Cardiac muscle cell (in vitro differentiated cells and primary cell): ENCODE measurements around the gene SLTM. TPM values are rescaled to one million over a fixed set of nuclear protein-coding genes. Genes with fewer than 3 reads are reported as not detected.
"Not testable (repeated sequence)": the region's sequence is repeated elsewhere in the genome, so short reads cannot be mapped to it uniquely, and the experiment has no call there.

Experiments
- DNase-seq, 2 donors: peaks; one replicate each; pipeline versions ENCODE4 v3.0.0 to v3.0.0-alpha.2; 2010 to 2017; ENCODE audit warnings: low read depth in 1 of 2, low spot score in 1 of 2
- H3K27ac ChIP-seq: fragments of 200-600 bp; sonication (generic); 2 replicates; pipeline ENCODE4 v1.5.1; 2016
- H3K27me3 ChIP-seq: fragments of 200-600 bp; sonication (generic); 2 replicates; pipeline ENCODE4 v1.6.0; 2016; ENCODE audit warnings: control low read depth
- H3K36me3 ChIP-seq: fragments of 200-600 bp; sonication (generic); 2 replicates; pipeline ENCODE4 v1.5.1; 2016; ENCODE audit warnings: control low read depth
- H3K4me1 ChIP-seq: fragments of 200-600 bp; sonication (generic); 2 replicates; pipeline ENCODE4 v1.8.1; 2017; ENCODE audit warnings: low read depth, mild to moderate bottlenecking, mixed run types
- H3K4me3 ChIP-seq: fragments of 200-600 bp; sonication (generic); 2 replicates; pipeline ENCODE4 v1.5.1; 2016; ENCODE audit warnings: mild to moderate bottlenecking
- H3K9me3 ChIP-seq: fragments of 200-600 bp; sonication (generic); 2 replicates; pipeline ENCODE4 v1.5.1; 2017; ENCODE audit warnings: low read depth, mild to moderate bottlenecking, control low read depth
- CTCF ChIP-seq: IDR thresholded peaks from 2 replicates; pipeline ENCODE4 v1.5.1; 2012; ENCODE audit warnings: low read depth, mild to moderate bottlenecking, low read length
- polyA plus RNA-seq: library from polyadenylated mRNA; unstranded; fragments of >200 nt; fragmentation: Nextera tagmentation; extraction: Ambion mirVana; gene quantifications from 2 replicates; pipeline ENCODE4 v1.2.1, GENCODE V29; 2016
- total RNA-seq: library from RNA; depleted of rRNA; stranded (reverse); fragments of >200 nt; gene quantifications from 2 replicates; pipeline ENCODE4 v1.2.3, GENCODE V29; 2016

Gene SLTM
- total and polyA plus RNA-seq, 2 experiments from 2014 or later: 78.9 to 92.4 TPM

GRCh38 chr15:58918239-58918638, 15.2 kb downstream of the SLTM start:
- H3K27me3 ChIP-seq: no peaks in the 10 kb centered on the region
- H3K36me3 ChIP-seq: peaks cover 15% of the 10 kb centered on the region
- peaks cover 18% of the 10 kb centered on the region for H3K4me1 ChIP-seq
- DNase-seq: peak in 1 of 2 donors; percentile 84
- TF ChIP-seq CTCF: no peak
- H3K4me3 ChIP-seq: no peak overlapping the region
- H3K27ac ChIP-seq: peak overlapping the region; percentile 22
- no peaks in the 10 kb centered on the region for H3K9me3 ChIP-seq

DNA sequence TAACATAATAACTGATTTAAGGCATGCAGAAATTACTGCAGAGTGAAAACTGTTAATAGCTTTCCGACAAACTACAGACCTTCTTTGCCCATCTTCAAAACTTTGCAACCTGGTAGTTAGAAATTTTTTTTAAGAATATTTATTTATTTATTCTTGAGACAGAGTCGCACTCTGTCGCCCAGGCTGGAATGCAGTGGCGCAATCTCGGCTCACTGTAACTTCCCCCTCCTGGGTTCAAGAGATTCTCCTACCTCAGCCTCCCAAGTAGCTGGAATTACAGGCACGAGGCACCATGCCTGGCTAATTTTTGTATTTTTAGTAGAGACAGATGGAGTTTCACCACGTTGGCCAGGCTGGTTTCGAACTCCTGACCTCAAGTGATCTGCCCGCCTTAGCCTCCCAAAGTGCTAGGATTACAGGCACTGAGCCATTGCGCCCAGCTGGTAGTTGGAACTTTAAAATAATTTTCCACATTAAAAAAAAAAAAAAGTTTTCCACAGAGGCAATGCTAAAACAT, 15.8 kb downstream of the SLTM start:
- H3K4me1 ChIP-seq: peaks cover 18% of the 10 kb centered on the region
- not testable (repeated sequence) for H3K27ac ChIP-seq, H3K9me3 ChIP-seq, H3K27me3 ChIP-seq, DNase-seq, H3K4me3 ChIP-seq
- peaks cover 20% of the 10 kb centered on the region for H3K36me3 ChIP-seq

DNA sequence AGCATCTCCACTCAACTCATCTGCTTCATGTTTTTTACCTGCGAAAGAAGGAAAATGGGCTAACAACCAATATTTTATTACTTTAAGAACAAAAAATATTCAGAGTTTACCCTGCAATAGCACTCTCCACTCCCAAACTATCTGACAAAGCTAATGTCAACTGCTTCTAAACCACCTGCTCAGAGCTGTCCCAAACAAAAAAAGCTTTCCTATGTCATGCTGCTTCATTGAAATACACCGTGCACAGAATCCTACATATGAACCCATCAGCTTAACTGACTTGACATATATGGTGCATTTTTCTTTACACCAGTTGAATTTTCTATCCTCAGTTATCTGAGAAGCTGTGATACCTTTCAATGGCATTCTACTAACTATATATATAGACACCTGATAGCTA, 16.5 kb downstream of the SLTM start:
- Histone ChIP-seq H3K4me1 (peaks cover 18% of the 10 kb centered on the region), H3K36me3 (peaks cover 26% of the 10 kb centered on the region)

GRCh38 chr15:58910456-58910855, 23.0 kb downstream of the SLTM start:
- Histone ChIP-seq H3K27me3 (no peaks in the 10 kb centered on the region), H3K9me3 (no peaks in the 10 kb centered on the region), H3K36me3 (peaks cover 44% of the 10 kb centered on the region), H3K4me3 (no peak overlapping the region), H3K27ac (no peak overlapping the region), H3K4me1 (no peaks in the 10 kb centered on the region)
- no peak for DNase-seq
- TF ChIP-seq CTCF: no peak

More for the DNA sequence above, 16.5 kb downstream of the SLTM start:
- no peak for DNase-seq
- Histone ChIP-seq H3K27me3 (no peaks in the 10 kb centered on the region), H3K27ac (no peak overlapping the region), H3K9me3 (no peaks in the 10 kb centered on the region), H3K4me3 (no peak overlapping the region)
- no peak for TF ChIP-seq CTCF

GRCh38 chr15:58909616-58910015, 23.9 kb downstream of the SLTM start:
- Histone ChIP-seq H3K4me1 (no peaks in the 10 kb centered on the region), H3K4me3 (no peak overlapping the region), H3K9me3 (no peaks in the 10 kb centered on the region), H3K27ac (peak overlapping the region; percentile 32), H3K27me3 (no peaks in the 10 kb centered on the region), H3K36me3 (peaks cover 47% of the 10 kb centered on the region)
- no peak for TF ChIP-seq CTCF
- DNase-seq: peak in 1 of 2 donors; percentile 29

DNA sequence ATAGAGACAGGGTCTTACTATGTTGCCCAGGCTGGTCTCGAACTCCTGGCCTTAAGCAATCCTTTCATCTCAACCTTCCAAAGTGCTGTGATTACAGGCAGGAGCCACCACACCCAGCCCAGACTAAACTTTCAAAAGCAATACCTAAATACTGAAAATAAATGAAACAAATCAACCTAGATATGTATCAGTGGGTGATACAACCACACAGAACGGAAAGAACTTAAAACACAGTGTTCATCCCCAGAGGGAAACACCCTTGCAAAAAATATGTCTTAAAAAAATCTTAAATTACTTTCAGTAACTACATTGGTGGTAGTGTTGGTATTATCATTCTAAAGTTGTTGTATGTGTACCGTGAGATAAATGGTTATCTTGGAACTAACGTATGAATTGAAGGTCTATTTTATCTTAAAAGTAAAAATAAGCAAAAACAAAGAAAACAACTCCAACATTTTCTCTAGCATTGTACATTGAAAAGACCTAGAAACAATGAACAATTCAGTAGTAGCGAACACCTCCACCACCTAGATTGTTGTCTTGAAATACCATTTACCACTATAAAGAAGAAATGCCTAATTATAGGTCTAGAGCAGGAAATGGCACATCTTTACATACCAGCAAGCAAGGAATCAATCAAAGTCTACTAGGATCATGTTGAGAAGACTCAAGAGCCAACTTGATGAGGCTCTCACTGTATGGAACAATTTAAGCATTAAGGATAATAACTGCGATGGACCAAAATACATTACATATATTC, 24.7 kb downstream of the SLTM start:
- H3K4me3 ChIP-seq: no peak overlapping the region
- DNase-seq: no peak
- H3K9me3 ChIP-seq: no peaks in the 10 kb centered on the region
- peaks cover 45% of the 10 kb centered on the region for H3K36me3 ChIP-seq
- H3K27me3 ChIP-seq: no peaks in the 10 kb centered on the region
- no peaks in the 10 kb centered on the region for H3K4me1 ChIP-seq
- TF ChIP-seq CTCF: no peak
- peak overlapping the region; percentile 32 for H3K27ac ChIP-seq
